CD8-positive, alpha-beta memory T cell (primary cell): ENCODE data around the gene NCAM1. TPM values are rescaled to one million over a fixed set of nuclear protein-coding genes. Genes with fewer than 3 reads are reported as not detected.

ENCODE experiments used
- CTCF ChIA-PET: fragments of 350-600 bp; sonication (Branson Sonifier 250); formaldehyde crosslinking; loops from one replicate; lab custom pipeline; 2021; ENCODE audit warnings: antibody characterized with exemption; lab: Charles Lee
- POLR2A ChIA-PET: fragments of 350-600 bp; sonication (Branson Sonifier 250); formaldehyde crosslinking; loops from one replicate; lab custom pipeline; 2021; ENCODE audit warnings: antibody characterized with exemption; lab: Charles Lee
- DNase-seq, 5 donors: peaks; one replicate each; pipeline versions ENCODE4 v3.0.0 to v3.0.0-alpha.2; 2020 to 2022; ENCODE audit warnings: mixed read lengths in 1 of 5
- H3K27ac ChIP-seq: one replicate; pipeline ENCODE4 v1.7.0; 2013; ENCODE audit warnings: low read depth, mild to moderate bottlenecking, low read length, moderate library complexity
- H3K27me3 ChIP-seq: 2 replicates; pipeline ENCODE4 v1.7.0; 2013; ENCODE audit warnings: low read length, mild to moderate bottlenecking; ENCODE audit not compliant: insufficient read depth, poor library complexity, severe bottlenecking
- H3K36me3 ChIP-seq: 2 replicates; pipeline ENCODE4 v1.7.0; 2013; ENCODE audit warnings: mild to moderate bottlenecking, low read length, moderate library complexity; ENCODE audit not compliant: insufficient read depth
- H3K4me1 ChIP-seq: 2 replicates; pipeline ENCODE4 v1.7.0; 2013; ENCODE audit warnings: mild to moderate bottlenecking, low read length, moderate library complexity; ENCODE audit not compliant: insufficient read depth
- H3K4me3 ChIP-seq: 2 replicates; pipeline ENCODE4 v1.7.0; 2013; ENCODE audit warnings: mild to moderate bottlenecking, low read length
- H3K9me3 ChIP-seq: 2 replicates; pipeline ENCODE4 v1.7.0; 2013; ENCODE audit warnings: mild to moderate bottlenecking, low read length
- H3K27ac Mint-ChIP-seq, 8 donors: one replicate each; pipeline ENCODE4 v1.8.0; 2020 to 2021; ENCODE audit warnings: mixed read lengths in 8 of 8, mild to moderate bottlenecking in 6 of 8, inconsistent platforms in 3 of 8, moderate library complexity in 3 of 8
- H3K27me3 Mint-ChIP-seq, 2 donors: one replicate each; pipeline ENCODE4 v1.8.0; 2020 to 2021; ENCODE audit warnings: mixed read lengths in 2 of 2, mild to moderate bottlenecking in 1 of 2, moderate library complexity in 1 of 2
- H3K36me3 Mint-ChIP-seq, 3 donors: one replicate each; pipeline ENCODE4 v1.8.0; 2020 to 2021; ENCODE audit warnings: mixed read lengths in 3 of 3, inconsistent platforms in 1 of 3, mild to moderate bottlenecking in 1 of 3
- H3K4me1 Mint-ChIP-seq, 3 donors: one replicate each; pipeline ENCODE4 v1.8.0; 2020 to 2021; ENCODE audit warnings: mixed read lengths in 3 of 3, inconsistent platforms in 1 of 3, mild to moderate bottlenecking in 1 of 3
- H3K4me3 Mint-ChIP-seq, 7 donors: one replicate each; pipeline ENCODE4 v1.8.0; 2020 to 2021; ENCODE audit warnings: mixed read lengths in 7 of 7, mild to moderate bottlenecking in 6 of 7, moderate library complexity in 4 of 7, inconsistent platforms in 2 of 7
- H3K9me3 Mint-ChIP-seq, 5 donors: one replicate each; pipeline ENCODE4 v1.8.0; 2020 to 2022; ENCODE audit warnings: mixed read lengths in 5 of 5, mild to moderate bottlenecking in 3 of 5, moderate library complexity in 2 of 5, inconsistent platforms in 1 of 5
- polyA plus RNA-seq: library from polyadenylated mRNA; unstranded; fragments of 300-500 nt; fragmentation: Illumina TruSeq; gene quantifications from one replicate; pipeline ENCODE4 v1.2.3, GENCODE V29; 2021
- total RNA-seq, 2 experiments: library from RNA; stranded (reverse); gene quantifications; one replicate each; pipeline ENCODE4 v1.2.3, GENCODE V29; 2021

NCAM1 gene
- total and polyA plus RNA-seq, 3 experiments from 2014 or later = 0.16 to 1.7 TPM; not detected in 1

DNA sequence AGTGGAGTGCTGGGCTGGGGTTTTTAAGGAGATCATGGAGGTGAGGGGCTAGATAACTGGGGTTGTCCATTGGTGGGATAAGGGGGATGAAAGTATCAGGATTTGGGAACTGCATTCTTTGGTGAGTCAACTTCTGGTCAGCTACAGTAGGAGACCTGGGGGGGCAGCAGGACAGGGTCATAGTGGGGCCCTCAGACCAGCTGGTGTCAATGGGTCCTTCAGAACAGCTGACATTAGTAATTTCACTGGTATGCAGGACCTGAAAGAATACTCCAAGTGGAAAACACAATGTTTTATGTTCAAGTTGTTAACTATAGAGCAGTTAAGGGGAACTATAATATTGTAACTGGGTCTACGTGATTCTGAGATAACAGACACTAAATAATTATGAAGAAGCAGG lies 350.3 kb downstream of the NCAM1 start:
- Histone ChIP-seq H3K27me3 (no peaks in the 10 kb centered on the region), H3K4me3 (no peak overlapping the region), H3K4me1 (peaks cover 16% of the 10 kb centered on the region), H3K27ac (no peak overlapping the region), H3K36me3 (no peaks in the 10 kb centered on the region), H3K9me3 (no peaks in the 10 kb centered on the region)
- POLR2A ChIA-PET = no interaction called here
- Mint-ChIP-seq H3K27me3 (no peaks in the 10 kb centered on the region), H3K27ac (peak overlapping the region in 2 of 8 donors; percentile 4 to 70), H3K9me3 (no peaks in the 10 kb centered on the region), H3K36me3 (peaks cover 0 to 11% (median 0%) of the 10 kb centered on the region in 3 donors), H3K4me3 (peak overlapping the region in 1 of 7 donors; percentile 57), H3K4me1 (peaks cover 23 to 29% (median 28%) of the 10 kb centered on the region in 3 donors)
- CTCF ChIA-PET = interaction anchor here (0.7 to 1.8 kb wide), 2 partner anchors 10 to 949 kb away, joined by 3 to 5 read pairs; no protein-coding TSS in a partner anchor
- DNase-seq = no peak

DNA sequence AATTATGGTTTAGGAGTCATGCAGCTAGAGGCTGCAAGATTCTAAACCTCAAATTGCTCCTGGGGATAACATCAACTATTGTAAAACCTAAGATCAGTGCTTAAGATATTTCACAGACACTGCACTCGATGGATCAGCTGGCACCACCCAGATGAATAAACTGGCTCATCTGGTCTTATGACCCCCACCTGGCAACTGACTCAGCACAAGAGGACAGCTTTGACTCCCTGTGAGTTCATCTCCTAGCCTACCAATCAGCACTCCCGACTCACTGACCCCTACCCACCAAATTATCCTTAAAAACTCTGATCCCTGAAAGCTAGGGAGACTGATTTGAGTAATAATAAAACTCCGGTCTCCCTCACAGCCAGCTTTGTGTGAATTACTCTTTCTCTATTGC lies 352.4 kb downstream of the NCAM1 start:
- H3K9me3 Mint-ChIP-seq = no peaks in the 10 kb centered on the region
- H3K27ac Mint-ChIP-seq = peak overlapping the region; percentile 61 to 95 (median 91)
- peaks cover 27 to 48% (median 37%) of the 10 kb centered on the region in 3 donors for H3K4me1 Mint-ChIP-seq
- Histone ChIP-seq H3K4me1 (peaks cover 16% of the 10 kb centered on the region), H3K4me3 (peak overlapping the region; percentile 74), H3K36me3 (no peaks in the 10 kb centered on the region), H3K9me3 (no peaks in the 10 kb centered on the region), H3K27ac (no peak overlapping the region), H3K27me3 (no peaks in the 10 kb centered on the region)
- no peaks in the 10 kb centered on the region for H3K27me3 Mint-ChIP-seq
- H3K4me3 Mint-ChIP-seq = peak overlapping the region; percentile 74 to 90 (median 84)
- ChIA-PET CTCF (interaction anchor here (0.6 to 2.9 kb wide), 8 partner anchors 7 to 1168 kb away, joined by 3 to 8 read pairs (median 3); no protein-coding TSS in a partner anchor), POLR2A (no interaction called here)
- H3K36me3 Mint-ChIP-seq = peaks cover 0 to 31% (median 10%) of the 10 kb centered on the region in 3 donors
- DNase-seq = no peak

DNA sequence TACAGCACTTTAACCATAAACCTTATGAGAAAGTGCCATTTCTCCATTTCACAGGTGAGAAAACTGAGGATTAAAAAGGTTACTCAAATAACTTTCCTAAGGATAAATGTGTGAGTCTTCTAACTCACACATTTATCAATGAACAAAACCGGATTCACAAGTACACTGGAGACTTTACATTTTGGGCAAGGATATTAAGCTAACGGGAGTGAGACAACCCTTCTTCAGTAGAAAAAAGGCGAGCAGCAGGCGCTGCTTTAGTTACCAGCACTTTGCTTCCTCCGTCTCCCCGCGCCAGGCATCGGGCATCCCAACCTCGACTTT lies 352.8 kb downstream of the NCAM1 start:
- H3K9me3 Mint-ChIP-seq = no peaks in the 10 kb centered on the region
- peaks cover 0 to 35% (median 12%) of the 10 kb centered on the region in 3 donors for H3K36me3 Mint-ChIP-seq
- peak overlapping the region; percentile 74 to 90 (median 84) for H3K4me3 Mint-ChIP-seq
- Histone ChIP-seq H3K27me3 (no peaks in the 10 kb centered on the region), H3K4me1 (peaks cover 16% of the 10 kb centered on the region), H3K27ac (no peak overlapping the region), H3K36me3 (no peaks in the 10 kb centered on the region), H3K9me3 (no peaks in the 10 kb centered on the region), H3K4me3 (peak overlapping the region; percentile 74)
- ChIA-PET CTCF (interaction anchor here (0.6 to 2.9 kb wide), 5 partner anchors 8 to 1034 kb away, joined by 3 to 8 read pairs (median 4); no protein-coding TSS in a partner anchor), POLR2A (no interaction called here)
- DNase-seq = no peak
- H3K27me3 Mint-ChIP-seq = no peaks in the 10 kb centered on the region
- H3K27ac Mint-ChIP-seq = peak overlapping the region; percentile 61 to 95 (median 91)
- H3K4me1 Mint-ChIP-seq = peaks cover 27 to 48% (median 37%) of the 10 kb centered on the region in 3 donors

DNA sequence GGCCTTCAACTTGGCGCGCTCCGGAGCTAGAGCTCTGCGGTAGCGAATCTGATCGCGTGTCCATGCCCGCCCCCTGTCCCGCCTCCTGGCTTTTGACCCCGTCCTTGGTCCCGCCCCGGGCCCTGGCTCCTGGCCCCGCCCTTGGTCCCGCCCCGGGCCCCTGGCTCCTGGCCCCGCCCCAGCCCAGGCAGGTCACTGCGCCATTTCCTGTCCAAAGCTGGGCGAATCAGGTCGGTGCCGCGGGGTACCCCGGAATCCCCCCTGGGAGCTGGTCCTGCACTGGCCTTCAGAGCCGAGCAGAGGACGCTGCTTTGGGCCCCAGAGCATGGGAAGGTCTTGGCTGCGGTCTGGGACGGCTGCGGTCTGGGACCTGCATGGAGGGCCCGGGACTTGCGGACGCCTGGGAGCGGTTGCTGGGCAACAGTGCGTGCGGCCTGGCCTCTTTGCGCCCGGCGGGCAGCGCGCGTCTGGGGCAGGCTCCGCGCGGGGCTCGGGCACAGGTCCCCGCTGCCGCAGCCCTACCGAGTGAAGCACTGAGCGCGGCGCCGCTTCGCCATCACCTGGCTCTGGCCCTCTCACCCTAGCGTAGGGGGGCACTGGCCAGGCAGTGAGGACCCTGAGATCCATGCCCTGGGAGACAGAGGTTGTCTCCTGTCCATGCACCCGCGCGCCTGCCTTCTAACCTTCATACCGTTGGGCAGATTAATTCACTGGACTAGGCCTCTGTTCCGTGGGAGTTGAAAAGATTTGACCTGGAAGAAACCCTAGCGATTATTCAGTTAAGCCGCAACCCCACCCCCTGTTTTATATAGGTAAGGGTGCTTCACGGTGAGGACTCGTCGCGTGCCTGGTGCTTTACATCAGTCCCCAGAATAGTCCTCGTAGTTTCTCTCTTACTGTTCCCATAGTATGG lies 353.4 kb downstream of the NCAM1 start, which contains the start of gene TTC12:
TTC12 (plus strand) TSS at position 195 of the 913 bp plus-strand sequence. CDS start 1,675 bp downstream, outside the sequence.
- Histone ChIP-seq H3K9me3 (no peaks in the 10 kb centered on the region), H3K27ac (peak within 1 kb of the TSS; percentile 74), H3K27me3 (no peaks in the 10 kb centered on the region), H3K4me3 (peak within 1 kb of the TSS; percentile 74), H3K36me3 (no peaks in the 10 kb centered on the region), H3K4me1 (peaks cover 16% of the 10 kb centered on the region)
- H3K36me3 Mint-ChIP-seq = peaks cover 0 to 41% (median 14%) of the 10 kb centered on the region in 3 donors
- H3K27me3 Mint-ChIP-seq = no peaks in the 10 kb centered on the region
- POLR2A ChIA-PET = no interaction called here
- H3K27ac Mint-ChIP-seq = peak within 1 kb of the TSS; percentile 87 to 95 (median 92)
- H3K4me3 Mint-ChIP-seq = peak within 1 kb of the TSS; percentile 74 to 90 (median 84)
- CTCF ChIA-PET = interaction anchor here (0.6 to 2.9 kb wide), 4 partner anchors 8 to 1035 kb away, joined by 3 to 8 read pairs (median 5); no protein-coding TSS in a partner anchor
- DNase-seq = peak; percentile 79 to 94 (median 85)
- H3K9me3 Mint-ChIP-seq = no peaks in the 10 kb centered on the region
- peaks cover 27 to 48% (median 37%) of the 10 kb centered on the region in 3 donors for H3K4me1 Mint-ChIP-seq

DNA sequence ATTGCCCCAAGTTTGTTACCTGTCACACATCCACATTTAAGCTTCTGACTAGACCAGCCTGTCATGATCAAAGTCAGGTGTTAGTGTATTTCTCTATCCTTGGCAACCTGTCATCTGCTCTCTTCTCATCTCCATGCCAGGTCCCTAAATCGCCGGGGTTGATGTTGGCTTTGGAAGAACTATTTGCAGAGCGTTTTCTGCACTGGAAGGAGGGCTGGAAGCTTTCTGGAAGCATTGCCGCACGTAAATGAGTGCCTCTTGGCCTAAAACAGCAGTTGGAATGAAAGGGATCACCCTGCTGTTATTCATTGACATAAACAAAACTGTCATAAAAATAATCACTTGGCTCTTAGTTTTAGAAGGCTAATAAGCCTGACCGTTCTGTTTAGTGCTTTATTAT lies 354.6 kb downstream of the NCAM1 start:
- no peaks in the 10 kb centered on the region for H3K27me3 Mint-ChIP-seq
- Histone ChIP-seq H3K27me3 (no peaks in the 10 kb centered on the region), H3K9me3 (no peaks in the 10 kb centered on the region), H3K27ac (no peak overlapping the region), H3K4me1 (peaks cover 16% of the 10 kb centered on the region), H3K4me3 (no peak overlapping the region), H3K36me3 (no peaks in the 10 kb centered on the region)
- H3K27ac Mint-ChIP-seq = peak overlapping the region in 7 of 8 donors; percentile 87 to 94 (median 92)
- ChIA-PET CTCF (no interaction called here), POLR2A (no interaction called here)
- H3K9me3 Mint-ChIP-seq = no peaks in the 10 kb centered on the region
- peaks cover 29 to 48% (median 37%) of the 10 kb centered on the region in 3 donors for H3K4me1 Mint-ChIP-seq
- peak overlapping the region; percentile 74 to 90 (median 84) for H3K4me3 Mint-ChIP-seq
- peaks cover 0 to 50% (median 14%) of the 10 kb centered on the region in 3 donors for H3K36me3 Mint-ChIP-seq
- DNase-seq = no peak

DNA sequence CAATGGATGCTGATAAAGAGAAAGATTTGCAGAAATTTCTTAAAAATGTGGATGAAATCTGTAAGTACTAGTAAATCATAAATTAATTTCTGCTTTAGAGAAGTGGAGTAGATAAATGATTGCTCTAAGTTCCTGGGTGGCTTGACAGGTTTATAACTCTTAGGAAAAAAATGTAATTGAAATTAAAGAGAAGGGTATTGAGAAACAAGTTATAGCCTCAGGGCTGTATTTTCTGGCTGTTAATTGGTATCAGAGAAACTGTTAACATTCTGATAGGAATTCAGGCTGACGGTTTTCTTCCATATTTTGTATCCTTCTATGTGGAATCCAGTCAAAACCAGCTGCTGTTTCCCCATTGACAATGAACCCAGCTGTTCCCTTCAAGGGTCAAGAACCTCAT lies 355.0 kb downstream of the NCAM1 start:
- Histone ChIP-seq H3K36me3 (no peaks in the 10 kb centered on the region), H3K27me3 (no peaks in the 10 kb centered on the region), H3K9me3 (no peaks in the 10 kb centered on the region), H3K27ac (no peak overlapping the region), H3K4me1 (peaks cover 16% of the 10 kb centered on the region), H3K4me3 (no peak overlapping the region)
- no peak for DNase-seq
- peak overlapping the region in 4 of 7 donors; percentile 4 to 87 (median 80) for H3K4me3 Mint-ChIP-seq
- peak overlapping the region in 4 of 8 donors; percentile 15 to 94 (median 77) for H3K27ac Mint-ChIP-seq
- no peaks in the 10 kb centered on the region for H3K27me3 Mint-ChIP-seq
- POLR2A ChIA-PET = no interaction called here
- H3K4me1 Mint-ChIP-seq = peaks cover 28 to 52% (median 37%) of the 10 kb centered on the region in 3 donors
- no peaks in the 10 kb centered on the region for H3K9me3 Mint-ChIP-seq
- H3K36me3 Mint-ChIP-seq = peaks cover 0 to 52% (median 14%) of the 10 kb centered on the region in 3 donors
- CTCF ChIA-PET = no interaction called here

DNA sequence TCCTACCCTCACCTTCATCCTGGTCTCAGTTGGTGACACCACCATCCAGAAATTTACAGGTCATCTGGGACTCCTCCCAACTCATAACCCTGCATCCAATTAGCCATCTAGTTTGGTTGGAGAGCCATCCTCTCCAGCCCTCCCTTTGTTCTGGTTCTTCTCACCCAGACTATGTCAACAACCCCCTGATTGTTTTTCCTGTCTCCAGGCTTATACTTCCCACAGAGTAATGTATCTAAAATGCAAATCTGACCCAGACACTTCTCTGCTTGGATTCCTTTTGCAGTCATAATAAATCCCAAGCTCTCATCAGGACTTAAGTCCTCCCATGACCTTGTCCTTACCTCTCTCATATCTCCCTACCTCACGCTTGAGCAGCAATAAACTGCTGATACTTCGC lies 356.1 kb downstream of the NCAM1 start:
- DNase-seq = no peak
- Histone ChIP-seq H3K27me3 (no peaks in the 10 kb centered on the region), H3K4me1 (peaks cover 16% of the 10 kb centered on the region), H3K9me3 (no peaks in the 10 kb centered on the region), H3K27ac (no peak overlapping the region), H3K4me3 (no peak overlapping the region), H3K36me3 (no peaks in the 10 kb centered on the region)
- Mint-ChIP-seq H3K36me3 (peaks cover 0 to 56% (median 14%) of the 10 kb centered on the region in 3 donors), H3K4me3 (peak overlapping the region in 2 of 7 donors; percentile 19 to 74), H3K9me3 (no peaks in the 10 kb centered on the region), H3K4me1 (peaks cover 29 to 61% (median 43%) of the 10 kb centered on the region in 3 donors), H3K27me3 (no peaks in the 10 kb centered on the region), H3K27ac (peak overlapping the region in 5 of 8 donors; percentile 0 to 94 (median 24))
- CTCF ChIA-PET = no interaction called here
- POLR2A ChIA-PET = no interaction called here
